Measurements from ENCODE around the gene SSBP2.
"Not testable (repeated sequence)": the region's sequence is repeated elsewhere in the genome, so short reads cannot be mapped to it uniquely, and the experiment has no call there.

Gene SSBP2

GRCh38 chr5:81601919-81602318, 149.0 kb downstream of the SSBP2 start:
- DNase-seq (ENCODE audit: low read depth in 1 of 2, low spot score in 1 of 2), result no peak

GRCh38 chr5:81592085-81592484, 158.8 kb downstream of the SSBP2 start:
- DNase-seq (ENCODE audit: low read depth in 1 of 2, low spot score in 1 of 2), result not testable (repeated sequence)

GRCh38 chr5:81590498-81591384, 160.2 kb downstream of the SSBP2 start:
- no peak for DNase-seq (ENCODE audit: low read depth in 1 of 2, low spot score in 1 of 2)

GRCh38 chr5:81579262-81579924, 171.5 kb downstream of the SSBP2 start:
- DNase-seq (ENCODE audit: low read depth in 1 of 2, low spot score in 1 of 2), result no peak

GRCh38 chr5:81577091-81577490, 173.8 kb downstream of the SSBP2 start:
- DNase-seq (ENCODE audit: low read depth in 1 of 2, low spot score in 1 of 2), result no peak

- no peak for DNase-seq (ENCODE audit: low read depth in 1 of 2, low spot score in 1 of 2)
Observed at GRCh38 chr5:81575924-81576323, 175.0 kb downstream of the SSBP2 start.

- DNase-seq (ENCODE audit: low read depth in 1 of 2, low spot score in 1 of 2), result no peak
Observed at GRCh38 chr5:81572201-81572600, 178.7 kb downstream of the SSBP2 start.

- DNase-seq (ENCODE audit: low read depth in 1 of 2, low spot score in 1 of 2), result no peak
Observed at GRCh38 chr5:81558188-81558587, 192.7 kb downstream of the SSBP2 start.

- no peak for DNase-seq (ENCODE audit: low read depth in 1 of 2, low spot score in 1 of 2)
Observed at GRCh38 chr5:81556809-81557208, 194.1 kb downstream of the SSBP2 start.

- DNase-seq (ENCODE audit: low read depth in 1 of 2, low spot score in 1 of 2), result no peak
Observed at GRCh38 chr5:81555865-81556264, 195.0 kb downstream of the SSBP2 start.

GRCh38 chr5:81554647-81555046, 196.2 kb downstream of the SSBP2 start:
- DNase-seq (ENCODE audit: low read depth in 1 of 2, low spot score in 1 of 2), result no peak

- DNase-seq (ENCODE audit: low read depth in 1 of 2, low spot score in 1 of 2), result no peak
Observed at GRCh38 chr5:81553567-81554212, 197.2 kb downstream of the SSBP2 start.

- no peak for DNase-seq (ENCODE audit: low read depth in 1 of 2, low spot score in 1 of 2)
Observed at GRCh38 chr5:81552852-81553566, 197.9 kb downstream of the SSBP2 start.

GRCh38 chr5:81549123-81549522, 201.8 kb downstream of the SSBP2 start:
- no peak for DNase-seq (ENCODE audit: low read depth in 1 of 2, low spot score in 1 of 2)

- DNase-seq (ENCODE audit: low read depth in 1 of 2, low spot score in 1 of 2), result no peak
Observed at GRCh38 chr5:81547001-81547400, 203.9 kb downstream of the SSBP2 start.

GRCh38 chr5:81545911-81546310, 205.0 kb downstream of the SSBP2 start:
- DNase-seq (ENCODE audit: low read depth in 1 of 2, low spot score in 1 of 2), result no peak

GRCh38 chr5:81544351-81545018, 206.4 kb downstream of the SSBP2 start:
- no peak for DNase-seq (ENCODE audit: low read depth in 1 of 2, low spot score in 1 of 2)

GRCh38 chr5:81542242-81542641, 208.7 kb downstream of the SSBP2 start:
- no peak for DNase-seq (ENCODE audit: low read depth in 1 of 2, low spot score in 1 of 2)

GRCh38 chr5:81537905-81538547, 212.9 kb downstream of the SSBP2 start:
- no peak for DNase-seq (ENCODE audit: low read depth in 1 of 2, low spot score in 1 of 2)

- DNase-seq (ENCODE audit: low read depth in 1 of 2, low spot score in 1 of 2), result no peak
Observed at GRCh38 chr5:81534441-81534840, 216.5 kb downstream of the SSBP2 start.

Data from activated T-helper 1 cell treated with anti-CD3 and anti-CD28 coated beads, Interleukin-2, amount 50 U/mL, for 16 hours (primary cell).